ENCODE measurements around the gene SON. TPM values are rescaled to one million over a fixed set of nuclear protein-coding genes. Genes with fewer than 3 reads are reported as not detected.
"Not testable (repeated sequence)": the region's sequence is repeated elsewhere in the genome, so short reads cannot be mapped to it uniquely, and the experiment has no call there.

The SON gene
- total RNA-seq, 3 donors from 2014 or later, result 265 to 355 (median 330) TPM

DNA sequence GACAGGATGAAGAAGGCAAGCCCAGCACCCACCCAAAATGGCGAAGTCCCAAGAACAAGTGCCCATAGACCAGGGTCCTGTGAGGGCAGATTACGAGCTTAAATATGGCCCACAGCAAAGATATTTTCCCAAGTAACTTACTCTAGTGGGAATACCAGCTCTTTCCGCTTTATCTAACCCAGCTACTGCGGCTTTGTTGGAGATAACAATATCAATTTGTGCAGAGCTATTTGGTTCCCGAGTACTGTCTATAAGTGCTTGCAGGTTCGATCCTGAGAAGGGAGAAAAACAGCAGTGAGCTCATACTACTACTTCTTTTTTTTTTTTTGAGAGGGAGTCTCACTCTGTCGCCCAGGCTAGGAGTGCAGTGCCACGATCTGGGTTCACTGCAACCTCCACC, 37.0 kb upstream of the SON start:
- H3K36me3 ChIP-seq, result no peaks in the 10 kb centered on the region
- H3K9me3 ChIP-seq, result no peaks in the 10 kb centered on the region
- DNase-seq (ENCODE audit: low spot score in 2 of 2), result no peak
- intact Hi-C loops (cut with DNase I; ENCODE audit: low total_unique reads), result no loop called here
- TF ChIP-seq POLR2AphosphoS5 (IDR thresholded peaks at IDR 0.05) (no peak), POLR2A (IDR thresholded peaks at IDR 0.05) (no peak)
- TF ChIP-seq, protein P1, sequence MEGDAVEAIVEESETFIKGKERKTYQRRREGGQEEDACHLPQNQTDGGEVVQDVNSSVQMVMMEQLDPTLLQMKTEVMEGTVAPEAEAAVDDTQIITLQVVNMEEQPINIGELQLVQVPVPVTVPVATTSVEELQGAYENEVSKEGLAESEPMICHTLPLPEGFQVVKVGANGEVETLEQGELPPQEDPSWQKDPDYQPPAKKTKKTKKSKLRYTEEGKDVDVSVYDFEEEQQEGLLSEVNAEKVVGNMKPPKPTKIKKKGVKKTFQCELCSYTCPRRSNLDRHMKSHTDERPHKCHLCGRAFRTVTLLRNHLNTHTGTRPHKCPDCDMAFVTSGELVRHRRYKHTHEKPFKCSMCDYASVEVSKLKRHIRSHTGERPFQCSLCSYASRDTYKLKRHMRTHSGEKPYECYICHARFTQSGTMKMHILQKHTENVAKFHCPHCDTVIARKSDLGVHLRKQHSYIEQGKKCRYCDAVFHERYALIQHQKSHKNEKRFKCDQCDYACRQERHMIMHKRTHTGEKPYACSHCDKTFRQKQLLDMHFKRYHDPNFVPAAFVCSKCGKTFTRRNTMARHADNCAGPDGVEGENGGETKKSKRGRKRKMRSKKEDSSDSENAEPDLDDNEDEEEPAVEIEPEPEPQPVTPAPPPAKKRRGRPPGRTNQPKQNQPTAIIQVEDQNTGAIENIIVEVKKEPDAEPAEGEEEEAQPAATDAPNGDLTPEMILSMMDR (IDR thresholded peaks at IDR 0.05), result no peak
- H3K4me1 ChIP-seq, result no peaks in the 10 kb centered on the region
- no peak overlapping the region for H3K27ac ChIP-seq
- H3K4me3 ChIP-seq, result no peak overlapping the region
- no peaks in the 10 kb centered on the region for H3K27me3 ChIP-seq

DNA sequence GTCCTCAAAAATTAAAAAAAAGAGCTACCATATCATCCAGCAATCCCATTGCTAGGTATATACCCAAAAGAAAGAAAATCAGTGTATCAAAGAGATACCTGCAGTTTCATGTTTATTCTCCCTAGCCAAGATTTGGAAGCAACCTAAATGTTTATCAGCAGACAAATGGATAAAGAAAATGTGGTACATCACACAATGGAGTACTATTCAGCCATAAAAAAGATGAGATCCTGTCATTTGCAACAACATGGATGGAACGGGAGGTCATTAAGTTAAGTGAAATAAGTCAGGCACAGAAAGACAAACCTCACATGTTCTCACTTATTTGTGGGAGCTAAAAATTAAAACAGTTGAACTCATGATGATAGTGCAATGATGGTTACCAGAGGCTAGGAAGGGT, 35.8 kb upstream of the SON start:
- intact Hi-C loops (cut with DNase I; ENCODE audit: low total_unique reads); H3K4me1 ChIP-seq; H3K27ac ChIP-seq; H3K27me3 ChIP-seq; H3K4me3 ChIP-seq; DNase-seq (ENCODE audit: low spot score in 2 of 2); H3K36me3 ChIP-seq; H3K9me3 ChIP-seq: not testable (repeated sequence)

DNA sequence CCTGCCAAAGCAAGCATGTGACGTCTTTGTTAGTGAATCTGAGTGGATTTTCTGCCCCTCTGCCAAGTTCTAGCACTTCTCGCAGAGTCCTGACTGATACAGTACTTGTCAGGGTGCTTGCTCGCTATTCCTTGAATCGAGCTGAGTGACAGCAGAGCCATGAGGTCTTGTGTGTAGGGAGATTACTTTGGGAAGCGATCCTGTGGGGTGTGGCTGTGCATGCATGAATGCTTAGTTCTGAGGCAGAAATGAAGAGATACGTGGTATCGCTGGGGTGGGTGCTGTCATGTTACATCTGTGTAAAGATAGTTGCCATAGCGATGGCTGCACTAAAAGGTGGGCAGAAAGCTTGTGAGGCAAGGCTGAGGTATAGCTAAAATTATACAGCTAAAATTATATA, 32.0 kb upstream of the SON start:
- no peak for DNase-seq (ENCODE audit: low spot score in 2 of 2)
- no peak for TF ChIP-seq POLR2A (IDR thresholded peaks at IDR 0.05)
- TF ChIP-seq POLR2AphosphoS5 (IDR thresholded peaks at IDR 0.05), result no peak
- TF ChIP-seq, protein P1 (IDR thresholded peaks at IDR 0.05), result no peak
- H3K9me3 ChIP-seq, result no peaks in the 10 kb centered on the region
- H3K4me1 ChIP-seq, result no peaks in the 10 kb centered on the region
- intact Hi-C loops (cut with DNase I; ENCODE audit: low total_unique reads), result no loop called here
- no peak overlapping the region for H3K27ac ChIP-seq
- no peak overlapping the region for H3K4me3 ChIP-seq
- H3K36me3 ChIP-seq, result no peaks in the 10 kb centered on the region
- no peaks in the 10 kb centered on the region for H3K27me3 ChIP-seq

DNA sequence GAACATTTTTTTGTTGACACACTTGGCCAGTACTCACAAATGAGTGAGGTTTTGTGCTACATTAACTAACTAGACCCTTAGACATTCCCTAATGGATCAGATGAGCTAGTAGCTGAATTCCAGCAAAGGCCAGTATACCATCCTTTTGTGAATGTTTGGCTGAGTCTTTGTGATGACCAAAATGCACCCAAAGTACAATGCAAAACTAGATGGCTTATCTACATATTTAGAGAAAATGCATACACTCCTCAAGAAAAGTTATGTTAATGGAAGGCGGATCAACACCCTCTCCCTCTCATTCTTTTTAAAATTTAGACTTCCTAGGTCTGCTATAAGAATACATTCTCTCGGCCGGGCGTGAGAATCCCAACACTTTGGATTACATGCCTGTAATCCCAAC, 31.2 kb upstream of the SON start:
- H3K27ac ChIP-seq, result no peak overlapping the region
- DNase-seq (ENCODE audit: low spot score in 2 of 2), result no peak
- TF ChIP-seq POLR2AphosphoS5 (IDR thresholded peaks at IDR 0.05) (no peak), POLR2A (IDR thresholded peaks at IDR 0.05) (no peak)
- TF ChIP-seq, protein P1 (IDR thresholded peaks at IDR 0.05), result no peak
- H3K27me3 ChIP-seq, result no peaks in the 10 kb centered on the region
- H3K4me1 ChIP-seq, result no peaks in the 10 kb centered on the region
- intact Hi-C loops (cut with DNase I; ENCODE audit: low total_unique reads), result no loop called here
- H3K36me3 ChIP-seq, result no peaks in the 10 kb centered on the region
- H3K4me3 ChIP-seq, result no peak overlapping the region
- H3K9me3 ChIP-seq, result no peaks in the 10 kb centered on the region

DNA sequence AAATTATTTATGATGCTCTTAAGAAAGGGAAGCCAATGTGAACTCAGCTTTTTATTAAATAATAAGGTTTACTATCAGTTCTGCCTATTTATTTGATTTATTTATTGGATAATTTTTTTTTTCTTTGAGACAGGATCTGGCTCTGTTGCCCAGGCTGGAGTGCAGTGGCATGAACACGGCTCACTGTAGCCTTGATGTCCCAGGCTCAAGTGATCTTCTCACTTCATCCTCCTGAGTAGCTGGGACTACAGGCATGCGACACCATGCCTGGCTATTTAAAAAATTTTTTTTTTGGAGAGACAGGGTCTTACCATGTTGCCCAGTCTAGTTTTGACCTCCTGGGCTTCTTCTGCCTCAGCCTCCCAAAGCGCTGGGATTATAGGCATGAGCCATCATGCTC, 30.4 kb upstream of the SON start:
- Histone ChIP-seq H3K27me3 (no peaks in the 10 kb centered on the region), H3K27ac (no peak overlapping the region), H3K36me3 (no peaks in the 10 kb centered on the region), H3K9me3 (no peaks in the 10 kb centered on the region), H3K4me1 (no peaks in the 10 kb centered on the region), H3K4me3 (no peak overlapping the region)
- DNase-seq (ENCODE audit: low spot score in 2 of 2), result no peak
- TF ChIP-seq POLR2AphosphoS5 (IDR thresholded peaks at IDR 0.05) (no peak), POLR2A (IDR thresholded peaks at IDR 0.05) (no peak)
- TF ChIP-seq, protein P1 (IDR thresholded peaks at IDR 0.05), result no peak
- intact Hi-C loops (cut with DNase I; ENCODE audit: low total_unique reads), result no loop called here

DNA sequence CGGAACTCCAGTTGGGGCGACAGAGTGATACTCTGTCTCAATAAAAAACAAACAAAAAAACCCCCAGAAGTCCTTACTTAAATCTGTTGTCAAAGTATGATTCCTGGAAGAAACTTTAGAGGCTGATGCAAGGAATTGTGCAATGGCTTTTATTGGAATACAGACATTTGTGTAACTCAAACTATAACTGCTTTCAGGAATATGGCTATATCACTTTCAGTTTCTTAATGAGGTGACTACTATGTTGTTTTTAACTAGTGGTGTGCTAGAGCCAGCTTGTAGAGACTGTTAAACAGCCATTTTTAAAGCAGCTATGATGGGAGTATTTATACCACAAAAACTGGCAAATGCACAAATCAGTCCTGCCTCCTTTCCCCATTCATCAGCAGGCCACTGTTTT, 28.6 kb upstream of the SON start:
- no peak overlapping the region for H3K27ac ChIP-seq
- no peaks in the 10 kb centered on the region for H3K27me3 ChIP-seq
- H3K4me1 ChIP-seq, result no peaks in the 10 kb centered on the region
- intact Hi-C loops (cut with DNase I; ENCODE audit: low total_unique reads), result no loop called here
- DNase-seq (ENCODE audit: low spot score in 2 of 2), result no peak
- TF ChIP-seq, protein P1 (IDR thresholded peaks at IDR 0.05), result no peak
- TF ChIP-seq POLR2A (IDR thresholded peaks at IDR 0.05) (no peak), POLR2AphosphoS5 (IDR thresholded peaks at IDR 0.05) (no peak)
- H3K9me3 ChIP-seq, result no peaks in the 10 kb centered on the region
- no peak overlapping the region for H3K4me3 ChIP-seq
- no peaks in the 10 kb centered on the region for H3K36me3 ChIP-seq
